ENCODE results near the gene VSX2. TPM values are rescaled to one million over a fixed set of nuclear protein-coding genes. Genes with fewer than 3 reads are reported as not detected.

The VSX2 gene
- total RNA-seq, 1 experiment from 2014 or later, result not detected

DNA sequence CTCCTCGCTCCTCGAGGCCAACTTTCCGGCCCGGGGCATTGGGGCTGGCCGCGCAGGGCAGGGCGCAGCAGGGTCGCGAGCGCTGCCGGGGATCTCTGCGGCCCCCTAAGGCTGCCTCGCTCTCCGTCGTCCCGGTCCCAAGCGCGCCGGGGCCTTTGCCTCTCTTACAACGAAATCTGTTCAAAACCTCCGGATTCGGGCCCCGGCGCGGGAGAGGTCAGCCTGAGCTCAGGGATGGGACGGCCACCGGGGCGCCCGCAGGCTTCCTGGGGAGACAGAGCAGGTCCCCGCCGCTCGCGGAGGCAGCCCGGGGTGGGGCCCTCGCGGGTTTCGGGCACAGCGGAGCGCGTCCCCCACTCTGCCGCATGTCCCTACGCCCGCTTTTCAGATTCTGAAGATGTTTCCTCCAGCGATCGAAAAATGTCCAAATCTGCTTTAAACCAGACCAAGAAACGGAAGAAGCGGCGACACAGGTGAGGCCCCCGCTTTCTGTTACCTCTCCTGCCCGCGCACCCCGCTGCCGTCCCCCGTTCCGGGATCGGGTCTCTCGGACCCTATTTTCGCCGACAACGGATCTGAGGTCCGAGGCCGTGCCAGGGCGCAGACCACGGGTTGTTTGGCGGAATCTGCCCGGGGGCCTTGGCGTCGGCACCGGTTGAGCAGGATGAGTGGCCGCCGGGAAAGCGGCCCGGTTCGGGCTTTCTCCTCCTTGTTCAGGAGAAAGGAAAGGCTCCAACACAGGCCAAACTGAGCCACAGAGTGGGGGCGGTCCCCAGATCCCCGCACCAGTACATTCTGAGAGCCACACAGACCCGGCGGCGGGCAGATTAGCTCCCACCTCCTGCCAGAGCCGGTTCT, 1.8 kb downstream of the VSX2 start:
- Histone ChIP-seq H3K4me2 (ENCODE audit: insufficient read depth, insufficient read length, low read length) (peak overlapping the region; percentile 73), H3K9ac (ENCODE audit: extremely low read depth, insufficient read length, low read length) (no peak overlapping the region)
- WGBS (ENCODE audit: extremely low coverage, insufficient read length, low lambda C conversion rate), result no CpG with 5 or more reads among the region's 80 CpGs

More for the DNA sequence above, 1.8 kb downstream of the VSX2 start:
- no peak overlapping the region for H3K23ac ChIP-seq (ENCODE audit: insufficient read length, low read depth, low read length)
- TF ChIP-seq, protein P1, sequence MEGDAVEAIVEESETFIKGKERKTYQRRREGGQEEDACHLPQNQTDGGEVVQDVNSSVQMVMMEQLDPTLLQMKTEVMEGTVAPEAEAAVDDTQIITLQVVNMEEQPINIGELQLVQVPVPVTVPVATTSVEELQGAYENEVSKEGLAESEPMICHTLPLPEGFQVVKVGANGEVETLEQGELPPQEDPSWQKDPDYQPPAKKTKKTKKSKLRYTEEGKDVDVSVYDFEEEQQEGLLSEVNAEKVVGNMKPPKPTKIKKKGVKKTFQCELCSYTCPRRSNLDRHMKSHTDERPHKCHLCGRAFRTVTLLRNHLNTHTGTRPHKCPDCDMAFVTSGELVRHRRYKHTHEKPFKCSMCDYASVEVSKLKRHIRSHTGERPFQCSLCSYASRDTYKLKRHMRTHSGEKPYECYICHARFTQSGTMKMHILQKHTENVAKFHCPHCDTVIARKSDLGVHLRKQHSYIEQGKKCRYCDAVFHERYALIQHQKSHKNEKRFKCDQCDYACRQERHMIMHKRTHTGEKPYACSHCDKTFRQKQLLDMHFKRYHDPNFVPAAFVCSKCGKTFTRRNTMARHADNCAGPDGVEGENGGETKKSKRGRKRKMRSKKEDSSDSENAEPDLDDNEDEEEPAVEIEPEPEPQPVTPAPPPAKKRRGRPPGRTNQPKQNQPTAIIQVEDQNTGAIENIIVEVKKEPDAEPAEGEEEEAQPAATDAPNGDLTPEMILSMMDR (conservative IDR thresholded peaks at IDR 0.05), result no peak
- DNase-seq, result peak; percentile 47
- no peak overlapping the region for H2BK12ac ChIP-seq (ENCODE audit: insufficient read length, low read depth, low read length)
- H3K79me2 ChIP-seq (ENCODE audit: insufficient read depth, low read length), result no peaks in the 10 kb centered on the region
- H2BK120ac ChIP-seq (ENCODE audit: low read depth, low read length, poor library complexity, severe bottlenecking), result no peak overlapping the region
- no peak overlapping the region for H4K8ac ChIP-seq (replicated peaks; ENCODE audit: insufficient read length, low read depth, low read length)
- H3K18ac ChIP-seq (ENCODE audit: insufficient read length, low read depth, low read length), result no peak overlapping the region
- H3T11ph ChIP-seq (ENCODE audit: low read length), result no peak overlapping the region
- peaks cover 21% of the 10 kb centered on the region for H3K23me2 ChIP-seq (ENCODE audit: insufficient read length, low read depth, low read length, poor library complexity, severe bottlenecking)
- Mint-ChIP-seq H3K4me1 (peaks cover 29 to 55% of the 10 kb centered on the region in 2 experiments), H3K9me3 (no peaks in the 10 kb centered on the region; a peak in 2 of 5 replicates), H3K36me3 (ENCODE audit: insufficient read depth in 1 of 3, low read depth in 3 of 3) (no peaks in the 10 kb centered on the region; a peak in 1 of 7 replicates), H3K27me3 (ENCODE audit: low read depth) (peaks cover 100% of the 10 kb centered on the region), H3K27ac (no peak overlapping the region), H3K4me3 (peak overlapping the region; percentile 54 to 80)
- no peak overlapping the region for H3K56ac ChIP-seq (ENCODE audit: insufficient read length, low read depth, low read length)
- no peak overlapping the region; the same call in 1 of the 2 replicates for H3K14ac ChIP-seq (ENCODE audit: insufficient read depth, low read length)
- H4K5ac ChIP-seq (ENCODE audit: insufficient read length, low read depth, low read length), result no peak overlapping the region
- H3K4ac ChIP-seq (ENCODE audit: low read depth, low read length), result no peak overlapping the region
- no peaks in the 10 kb centered on the region for H3K9me3 ChIP-seq (ENCODE audit: control insufficient read depth, low read depth, low read length)
- no peaks in the 10 kb centered on the region for H4K20me1 ChIP-seq (ENCODE audit: control insufficient read depth, insufficient read depth, insufficient read length)
- peaks cover 66% of the 10 kb centered on the region for H3K27me3 ChIP-seq (ENCODE audit: insufficient read depth, low read length)
- no peak overlapping the region for H4K91ac ChIP-seq (ENCODE audit: insufficient read length, low read depth, low read length)
- no peak overlapping the region for H2BK20ac ChIP-seq (ENCODE audit: low read depth, low read length, poor library complexity, severe bottlenecking)
- no peak overlapping the region for H2BK15ac ChIP-seq (ENCODE audit: low read depth, low read length)
- H2BK5ac ChIP-seq (ENCODE audit: insufficient read length, low read length), result no peak overlapping the region
- H3K4me1 ChIP-seq (ENCODE audit: insufficient read depth, low read length), result 0 out of 2 replicates have a peak, but pooled peaks cover 6% of the 10 kb centered on the region
- H3K79me1 ChIP-seq (ENCODE audit: insufficient read depth, low read depth, low read length, poor library complexity, severe bottlenecking), result no peaks in the 10 kb centered on the region
- H2AFZ ChIP-seq (ENCODE audit: low read length), result no peak overlapping the region
- no peak overlapping the region for H3K27ac ChIP-seq (ENCODE audit: insufficient read length, low read depth, low read length)
- no peak overlapping the region for H2AK5ac ChIP-seq (ENCODE audit: insufficient read length, low read length)

Data from H9 (cell line).